Mucosa of descending colon (tissue), 3 donors: Measurements from ENCODE around the gene PACSIN1. TPM values are rescaled to one million over a fixed set of nuclear protein-coding genes. Genes with fewer than 3 reads are reported as not detected.

Experiments
- ATAC-seq: fragments of 200-7000 bp; cut with Tn5 transposase; one replicate; pipeline ENCODE4 v1.9.1; 2020; ENCODE audit warnings: mild to moderate bottlenecking, moderate library complexity
- DNase-seq, 3 donors: peaks; one replicate each; pipeline ENCODE4 v3.0.0-alpha.2; 2020
- H3K36me3 ChIP-seq: fragments of 200-600 bp; one replicate; pipeline ENCODE4 v1.8.0; 2021; ENCODE audit warnings: low read depth, mild to moderate bottlenecking
- H3K4me1 ChIP-seq: fragments of 200-600 bp; one replicate; pipeline ENCODE4 v1.8.0; 2021; ENCODE audit warnings: low read depth, mild to moderate bottlenecking
- H3K4me3 ChIP-seq: fragments of 200-600 bp; one replicate; pipeline ENCODE4 v1.8.0; 2021; ENCODE audit warnings: mild to moderate bottlenecking
- H3K9me3 ChIP-seq: fragments of 200-600 bp; one replicate; pipeline ENCODE4 v1.8.0; 2021; ENCODE audit warnings: mild to moderate bottlenecking
- intact Hi-C, 2 donors: fragments of 100-400 bp; cut with DNase I in 1 of 2; cut with micrococcal nuclease in 1 of 2; formaldehyde crosslinking; loops; one replicate each; pipeline versions ENCODE4 v1.11.0 to v1.11.1; 2022; cut with DNase I, micrococcal nuclease
- total RNA-seq, 3 donors: library from RNA; stranded (reverse); fragmentation: NEBNext Ultra II Directional in 2 of 3; extraction: Animal tissue kit (Norgen Biotek cat#: 25700) in 2 of 3; gene quantifications; one replicate each; pipeline versions ENCODE4 v1.2.1 to v1.2.4, GENCODE V29; 2021 to 2023
- TF ChIP-seq, protein P1 (sequence below): fragments of 200-600 bp; IDR thresholded peaks from one replicate; pipeline ENCODE4 v1.8.0; 2022; ENCODE audit warnings: antibody characterized with exemption, mild to moderate bottlenecking
- donor health status: DM: no; HTN: no; CAD: no; lungs with moderate emphysema.
- donor health status: DM: no; HTN: no; CAD: no.
- donor health status: DM: no; HTN: yes; CAD: no.

PACSIN1 gene
- total RNA-seq, 3 donors from 2014 or later, result 0.41 to 1.9 (median 0.67) TPM

DNA sequence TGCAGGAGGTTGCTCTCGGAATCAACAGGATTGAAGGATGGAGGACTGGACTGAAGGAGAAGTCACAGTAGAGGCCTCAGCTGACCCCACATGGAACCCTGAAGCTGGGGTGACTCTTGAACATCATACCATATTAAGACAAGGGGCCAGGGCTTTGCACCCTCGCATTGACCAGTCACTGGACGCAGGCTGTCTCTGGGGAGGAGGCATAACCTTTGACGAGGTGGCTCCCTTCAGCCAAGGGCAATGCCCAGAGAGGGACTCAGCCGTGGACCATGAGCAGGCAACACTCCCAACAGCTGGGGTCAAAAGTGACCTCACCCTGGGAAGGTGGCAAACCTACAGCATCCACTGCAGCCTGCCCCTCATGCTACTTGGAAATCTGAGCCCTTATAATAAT, 21.7 kb downstream of the PACSIN1 start:
- TF ChIP-seq, protein P1, sequence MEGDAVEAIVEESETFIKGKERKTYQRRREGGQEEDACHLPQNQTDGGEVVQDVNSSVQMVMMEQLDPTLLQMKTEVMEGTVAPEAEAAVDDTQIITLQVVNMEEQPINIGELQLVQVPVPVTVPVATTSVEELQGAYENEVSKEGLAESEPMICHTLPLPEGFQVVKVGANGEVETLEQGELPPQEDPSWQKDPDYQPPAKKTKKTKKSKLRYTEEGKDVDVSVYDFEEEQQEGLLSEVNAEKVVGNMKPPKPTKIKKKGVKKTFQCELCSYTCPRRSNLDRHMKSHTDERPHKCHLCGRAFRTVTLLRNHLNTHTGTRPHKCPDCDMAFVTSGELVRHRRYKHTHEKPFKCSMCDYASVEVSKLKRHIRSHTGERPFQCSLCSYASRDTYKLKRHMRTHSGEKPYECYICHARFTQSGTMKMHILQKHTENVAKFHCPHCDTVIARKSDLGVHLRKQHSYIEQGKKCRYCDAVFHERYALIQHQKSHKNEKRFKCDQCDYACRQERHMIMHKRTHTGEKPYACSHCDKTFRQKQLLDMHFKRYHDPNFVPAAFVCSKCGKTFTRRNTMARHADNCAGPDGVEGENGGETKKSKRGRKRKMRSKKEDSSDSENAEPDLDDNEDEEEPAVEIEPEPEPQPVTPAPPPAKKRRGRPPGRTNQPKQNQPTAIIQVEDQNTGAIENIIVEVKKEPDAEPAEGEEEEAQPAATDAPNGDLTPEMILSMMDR, result no peak
- H3K36me3 ChIP-seq, result no peaks in the 10 kb centered on the region
- no peaks in the 10 kb centered on the region for H3K9me3 ChIP-seq
- intact Hi-C loops, result no loop called here
- H3K4me3 ChIP-seq, result no peak overlapping the region
- DNase-seq (no peak), ATAC-seq (no peak)
- H3K4me1 ChIP-seq, result no peaks in the 10 kb centered on the region

DNA sequence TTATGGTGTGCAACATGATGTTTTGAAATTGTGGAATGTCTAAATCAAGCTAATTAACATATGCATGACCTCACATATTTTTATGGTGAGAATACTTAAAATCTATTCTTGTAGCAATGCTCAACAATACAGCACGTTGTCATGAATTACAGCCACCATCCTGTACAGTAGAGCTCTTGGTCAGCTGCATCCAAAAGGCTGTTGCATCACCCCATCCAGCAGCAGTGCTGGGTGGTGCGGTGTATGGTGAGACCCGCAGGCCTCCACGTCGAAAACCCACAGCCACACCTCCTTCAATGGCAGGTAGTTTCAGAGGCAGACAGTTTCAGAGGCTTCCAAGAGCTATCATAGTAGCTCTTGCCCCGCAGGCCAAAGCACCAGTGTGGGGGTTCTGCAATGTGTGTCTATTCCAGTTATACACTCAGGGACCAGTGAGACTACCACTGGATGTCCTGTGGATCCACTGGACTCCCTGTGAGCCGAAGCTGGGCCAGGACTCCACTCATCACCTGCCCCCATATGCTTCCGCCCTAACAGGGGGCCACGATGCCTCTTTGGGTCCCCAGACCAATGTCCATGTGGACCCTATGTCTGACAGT, 23.4 kb downstream of the PACSIN1 start:
- Histone ChIP-seq H3K9me3 (no peaks in the 10 kb centered on the region), H3K4me1 (no peaks in the 10 kb centered on the region), H3K4me3 (no peak overlapping the region), H3K36me3 (no peaks in the 10 kb centered on the region)
- no peak for DNase-seq
- TF ChIP-seq, protein P1, result no peak
- ATAC-seq, result no peak
- intact Hi-C loops, result no loop called here

DNA sequence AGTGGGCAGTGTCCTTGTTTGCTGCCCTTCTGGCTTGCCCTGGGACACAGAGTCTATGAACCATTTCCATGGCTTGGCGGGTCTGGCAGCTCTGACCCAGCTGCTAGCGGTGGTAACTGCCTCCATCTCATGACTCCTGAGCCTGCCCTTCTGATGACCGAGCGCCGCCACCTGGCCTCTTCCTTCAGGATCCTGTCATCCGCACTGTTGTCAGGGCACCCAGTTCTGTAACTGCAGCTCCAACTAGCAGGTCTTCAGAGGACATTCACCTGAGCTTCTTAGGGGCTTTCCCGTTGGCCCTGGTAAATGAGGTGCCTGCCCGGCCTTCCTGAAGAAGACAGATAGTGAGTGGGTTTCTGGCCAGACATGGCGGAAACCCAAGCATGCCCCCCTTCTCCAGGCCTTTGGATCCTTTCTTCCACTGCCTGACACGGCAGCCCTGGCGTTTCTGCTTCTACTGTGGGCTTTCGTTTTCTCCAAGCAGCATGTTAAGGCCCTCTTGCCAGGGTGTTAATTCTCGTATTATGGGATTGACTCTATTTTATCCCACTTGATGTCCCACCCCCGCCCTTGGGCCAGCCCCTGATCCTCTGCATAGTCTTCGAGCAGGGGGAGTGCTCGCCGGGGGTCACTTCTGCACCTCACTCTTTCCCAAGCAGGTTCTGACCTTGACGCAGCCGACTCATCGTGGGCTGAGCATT, 24.7 kb downstream of the PACSIN1 start:
- TF ChIP-seq, protein P1, result no peak

DNA sequence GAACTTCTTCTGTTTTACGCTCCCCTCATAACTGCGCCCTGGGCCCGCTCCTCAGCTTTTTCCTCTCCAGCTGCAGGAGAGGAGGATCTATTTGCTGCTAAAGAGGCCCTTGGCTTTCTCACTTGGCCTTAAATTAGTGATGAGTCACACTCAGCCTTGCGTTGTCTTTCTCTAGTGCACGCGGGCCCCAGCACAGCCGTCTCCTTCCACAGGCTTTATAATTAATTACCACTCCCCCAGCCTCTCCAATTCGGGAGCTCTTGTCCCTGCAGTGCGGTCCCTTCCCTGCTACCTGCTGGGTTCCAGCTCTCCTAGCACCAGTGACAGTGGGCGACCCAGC, 25.2 kb downstream of the PACSIN1 start:
- intact Hi-C loops, result no loop called here
- Histone ChIP-seq H3K4me3 (no peak overlapping the region), H3K9me3 (no peaks in the 10 kb centered on the region), H3K36me3 (no peaks in the 10 kb centered on the region), H3K4me1 (no peaks in the 10 kb centered on the region)
- DNase-seq (peak in 1 of 3 donors; percentile 10), ATAC-seq (peak; percentile 23)
- TF ChIP-seq, protein P1, result no peak

More for the DNA sequence above, 24.7 kb downstream of the PACSIN1 start:
- ATAC-seq, result no peak
- Histone ChIP-seq H3K36me3 (no peaks in the 10 kb centered on the region), H3K9me3 (no peaks in the 10 kb centered on the region), H3K4me1 (no peaks in the 10 kb centered on the region), H3K4me3 (no peak overlapping the region)
- intact Hi-C loops, result no loop called here
- no peak for DNase-seq

DNA sequence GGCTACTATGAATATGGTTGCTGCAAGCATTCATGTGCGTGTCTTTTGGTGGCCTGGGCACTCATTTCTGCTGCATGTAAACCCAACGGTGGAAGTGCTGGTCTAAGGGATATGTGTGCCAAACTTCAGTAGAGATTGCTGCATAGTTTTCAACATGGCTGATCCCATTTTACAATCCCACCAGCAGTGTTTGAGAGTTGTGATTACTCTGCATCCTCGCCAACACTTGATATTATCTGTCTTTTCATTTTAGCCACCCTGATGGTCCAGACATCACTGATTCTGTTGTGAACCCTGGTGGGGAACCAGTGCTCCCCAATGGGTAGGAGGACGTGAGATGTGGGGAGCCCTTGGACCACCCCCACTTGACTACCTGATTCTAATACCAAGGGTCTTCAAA, 27.5 kb downstream of the PACSIN1 start:
- Histone ChIP-seq H3K36me3 (no peaks in the 10 kb centered on the region), H3K9me3 (no peaks in the 10 kb centered on the region), H3K4me1 (no peaks in the 10 kb centered on the region), H3K4me3 (no peak overlapping the region)
- intact Hi-C loops, result no loop called here
- no peak for DNase-seq
- no peak for ATAC-seq
- TF ChIP-seq, protein P1, result no peak
